ENCODE data around the gene GAS2L2.
"Not testable (repeated sequence)": the region's sequence is repeated elsewhere in the genome, so short reads cannot be mapped to it uniquely, and the experiment has no call there.

GAS2L2 gene

GRCh38 chr17:35726127-35726952 is 26.7 kb downstream of the GAS2L2 start:
- no peak for DNase-seq

DNA sequence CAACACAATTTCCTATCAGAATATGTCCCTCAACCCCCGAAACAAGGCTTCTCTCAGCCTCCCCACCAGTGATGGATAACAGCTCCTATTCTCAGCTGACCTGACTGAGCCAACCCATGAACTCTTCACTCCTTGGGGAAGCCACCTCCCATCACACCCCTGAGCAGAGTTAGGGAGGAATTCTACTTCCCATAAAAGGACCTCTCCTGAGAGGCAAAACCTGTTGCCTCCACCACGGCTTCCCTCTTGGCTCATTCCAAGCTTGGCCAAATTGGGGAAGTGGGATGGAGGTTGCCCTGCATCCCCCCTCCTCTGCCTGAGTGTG is 27.3 kb downstream of the GAS2L2 start:
- no peak for DNase-seq

DNA sequence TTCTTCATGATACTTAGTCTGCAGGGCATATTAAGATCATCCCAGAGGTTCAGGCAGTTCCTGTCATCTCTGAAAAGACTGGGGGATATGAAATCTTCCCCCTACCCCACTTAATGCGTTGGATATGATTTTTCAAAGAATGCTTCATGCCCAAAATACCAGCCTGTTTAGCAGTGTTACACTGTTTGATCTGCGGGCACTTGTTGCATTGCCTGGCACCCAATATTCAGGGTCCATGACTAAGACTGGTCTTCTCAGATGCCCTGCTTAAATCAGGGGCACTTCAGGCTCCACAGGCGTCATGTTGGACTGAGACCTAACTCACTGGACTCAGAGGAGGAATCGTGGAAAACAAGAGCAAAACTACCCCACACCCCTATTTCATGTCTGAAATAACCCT is 28.0 kb downstream of the GAS2L2 start:
- no peak for DNase-seq

GRCh38 chr17:35723735-35724134 is 29.3 kb downstream of the GAS2L2 start:
- no peak for DNase-seq

DNA sequence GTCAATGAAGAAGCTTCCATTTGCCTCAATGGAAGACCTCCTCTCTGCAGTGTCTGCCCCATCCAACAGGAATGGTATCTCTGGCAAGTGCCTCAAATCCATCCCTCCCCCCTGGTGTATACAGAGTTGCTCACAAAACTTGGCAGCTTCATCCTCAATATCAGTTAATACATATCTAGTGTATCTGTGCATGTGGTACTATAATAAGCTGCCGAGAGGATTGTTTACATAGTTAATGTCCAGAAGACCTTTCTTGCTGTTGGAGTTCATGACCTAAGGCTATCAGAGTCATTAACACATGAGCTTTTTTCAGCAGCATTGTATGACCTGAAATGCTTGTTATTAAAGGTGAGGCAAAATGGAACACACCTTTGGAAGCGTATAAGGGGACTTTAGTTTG is 35.6 kb downstream of the GAS2L2 start:
- DNase-seq = no peak

DNA sequence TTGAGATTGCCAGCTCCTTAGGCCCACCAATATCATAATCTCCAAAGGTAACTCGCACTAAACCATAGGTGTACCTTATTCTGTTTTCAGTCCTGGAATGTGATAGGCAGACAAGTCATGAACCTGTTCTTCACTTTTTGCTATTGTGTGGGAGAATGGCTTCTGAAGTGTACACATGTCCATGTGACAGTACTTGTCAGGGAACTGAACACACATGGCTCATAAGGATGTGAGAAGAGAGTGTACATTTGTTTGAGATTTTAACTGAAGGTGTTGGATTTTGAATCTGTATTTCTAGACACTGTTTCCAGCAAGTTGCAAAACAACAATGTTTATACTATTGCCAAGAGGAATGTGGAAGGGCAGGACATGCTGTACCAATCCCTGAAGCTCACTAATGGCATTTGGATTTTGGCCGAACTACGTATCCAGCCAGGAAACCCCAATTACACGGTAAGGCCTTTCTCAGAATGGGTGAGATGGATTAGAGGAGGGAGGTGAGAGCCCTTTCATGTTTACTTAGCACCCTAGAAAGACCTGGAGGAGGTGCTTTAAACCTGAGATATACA is 36.1 kb downstream of the GAS2L2 start:
- no peak for DNase-seq

GRCh38 chr17:35716173-35716572 is 36.9 kb downstream of the GAS2L2 start:
- DNase-seq = no peak

- DNase-seq = no peak
Measured at GRCh38 chr17:35715416-35715815, 37.6 kb downstream of the GAS2L2 start.

- DNase-seq = no peak
Measured at GRCh38 chr17:35714988-35715387, 38.1 kb downstream of the GAS2L2 start.

DNA sequence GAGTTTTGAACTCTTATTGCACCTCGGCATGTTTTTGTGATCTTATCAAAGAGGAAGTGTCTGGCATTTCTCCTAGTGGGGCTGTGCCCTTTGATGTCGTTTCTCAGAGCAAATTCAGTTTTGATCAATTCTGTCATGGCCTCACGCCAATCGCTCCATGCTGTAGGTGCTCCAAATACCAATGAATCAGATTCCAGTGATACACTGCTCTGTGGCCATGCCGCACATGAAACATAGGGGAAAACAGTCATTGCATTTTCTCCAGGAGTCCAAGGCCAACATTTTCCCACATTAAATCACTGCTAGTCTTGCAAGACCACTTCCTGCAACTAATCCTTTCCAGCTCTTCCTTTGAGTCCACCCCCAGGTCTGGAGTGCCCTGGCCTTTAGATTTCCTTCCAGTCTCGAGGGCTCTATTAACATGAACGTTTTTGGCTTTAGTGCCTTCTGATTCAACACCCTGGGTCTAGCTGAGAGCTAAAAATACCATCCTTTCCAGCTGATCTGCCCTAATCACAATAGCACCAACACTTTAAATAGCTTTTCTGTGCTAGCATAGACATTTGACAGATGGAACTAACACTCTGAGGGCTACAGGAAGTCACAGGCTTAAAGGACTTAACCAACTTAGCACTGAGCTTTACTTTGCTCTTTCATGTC is 39.8 kb downstream of the GAS2L2 start:
- DNase-seq = no peak

- DNase-seq = no peak
Measured at GRCh38 chr17:35710950-35711349, 42.1 kb downstream of the GAS2L2 start.

DNA sequence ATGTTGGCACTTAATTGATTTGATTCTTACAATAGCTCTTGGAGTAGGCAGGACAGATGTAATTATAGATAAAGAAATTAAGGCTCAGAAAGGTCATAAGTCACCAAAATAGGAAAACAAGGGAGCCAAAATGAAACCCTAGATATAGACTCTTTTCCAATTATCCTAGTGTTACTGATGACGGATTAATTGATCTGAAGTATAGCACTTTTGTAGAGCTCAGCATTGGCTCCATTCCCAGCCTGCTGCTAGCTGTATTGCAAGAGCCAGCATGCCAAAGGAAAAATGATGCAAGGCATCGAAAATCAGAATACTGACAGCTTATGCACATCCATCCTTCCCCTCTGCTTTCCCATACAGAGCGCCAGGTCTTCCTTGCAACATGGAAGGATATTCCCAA is 43.2 kb downstream of the GAS2L2 start:
- DNase-seq = no peak

GRCh38 chr17:35708951-35709350 is 44.1 kb downstream of the GAS2L2 start:
- DNase-seq = no peak

- DNase-seq = no peak
Measured at GRCh38 chr17:35708149-35708548, 44.9 kb downstream of the GAS2L2 start.

DNA sequence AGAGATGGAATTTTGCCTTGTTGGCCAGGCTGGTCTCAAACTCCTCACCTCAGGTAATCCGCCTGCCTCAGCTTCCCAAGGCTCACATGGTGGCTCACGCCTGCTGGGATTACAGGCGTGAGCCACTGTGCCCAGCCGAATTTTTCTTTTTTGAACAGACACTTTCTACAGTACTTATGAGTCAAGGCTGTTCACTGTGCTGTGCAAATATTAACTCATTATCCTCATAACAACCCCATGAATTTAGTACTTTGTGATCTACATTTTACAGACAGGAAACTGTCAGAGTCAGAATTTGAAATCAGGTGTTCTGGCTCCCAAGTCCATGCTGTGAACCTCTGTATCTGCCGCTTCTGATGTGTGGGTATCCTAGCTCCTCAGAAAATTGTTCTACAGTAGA is 47.3 kb downstream of the GAS2L2 start:
- no peak for DNase-seq

DNA sequence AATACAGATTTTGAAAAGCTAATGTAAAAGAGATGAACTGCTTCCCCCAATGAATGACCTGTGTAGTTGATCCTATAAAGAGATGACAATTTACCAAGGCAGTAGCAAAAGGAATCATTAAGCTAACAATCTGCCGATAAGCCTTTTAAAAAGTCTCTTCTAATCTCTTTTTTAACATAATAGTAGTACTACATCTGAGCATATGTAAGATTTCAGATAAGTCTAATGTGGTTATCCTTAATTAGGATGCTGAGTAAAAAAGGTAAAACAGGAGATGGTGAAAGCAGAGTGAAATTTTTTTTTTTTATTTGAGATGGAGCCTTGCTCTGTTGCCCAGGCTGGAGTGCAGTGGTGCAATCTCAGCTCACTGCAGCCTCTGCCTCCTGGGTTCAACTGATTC is 47.8 kb downstream of the GAS2L2 start:
- DNase-seq = no peak

GRCh38 chr17:35703308-35703707 is 49.7 kb downstream of the GAS2L2 start:
- DNase-seq = not testable (repeated sequence)

- no peak for DNase-seq
Measured at GRCh38 chr17:35701491-35701890, 51.5 kb downstream of the GAS2L2 start.

DNA sequence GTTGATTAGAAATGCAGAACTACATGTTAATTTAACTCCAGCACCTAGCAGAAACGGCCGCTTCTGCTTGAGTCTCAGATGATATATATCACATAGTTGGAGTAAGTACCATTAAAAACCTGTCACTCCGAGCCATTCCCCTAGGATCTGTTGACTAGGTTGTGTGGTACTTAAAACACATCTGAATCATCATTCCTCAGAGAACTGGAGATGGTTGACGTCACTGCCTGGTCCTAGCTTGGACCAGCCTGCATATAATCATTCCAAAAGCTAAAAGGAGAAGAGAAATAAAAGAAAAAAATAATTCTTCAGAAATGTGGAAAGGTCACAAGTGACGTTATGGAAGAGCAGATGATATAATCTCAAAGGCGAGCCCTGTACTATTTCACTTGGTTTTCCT is 52.9 kb downstream of the GAS2L2 start:
- DNase-seq = no peak

DNA sequence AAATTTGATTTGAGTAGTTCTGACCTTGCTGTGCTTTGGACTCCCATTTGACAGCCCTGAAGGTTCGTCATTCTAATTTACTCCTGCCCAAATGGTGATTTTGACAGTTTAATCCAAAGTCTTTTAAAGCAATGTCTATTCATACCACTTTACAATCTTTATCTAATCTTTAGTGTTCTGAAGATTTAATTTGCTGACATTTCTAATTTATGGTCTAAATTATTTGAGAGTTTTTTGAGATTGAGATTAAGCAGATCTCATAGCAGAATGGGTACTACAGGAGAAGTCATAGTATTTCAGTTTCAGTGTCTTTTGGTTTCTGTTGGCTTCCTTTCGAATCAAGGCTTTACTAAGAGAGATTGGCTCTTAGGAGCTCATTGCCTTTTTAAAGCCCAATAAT is 54.2 kb downstream of the GAS2L2 start:
- DNase-seq = no peak

DNA sequence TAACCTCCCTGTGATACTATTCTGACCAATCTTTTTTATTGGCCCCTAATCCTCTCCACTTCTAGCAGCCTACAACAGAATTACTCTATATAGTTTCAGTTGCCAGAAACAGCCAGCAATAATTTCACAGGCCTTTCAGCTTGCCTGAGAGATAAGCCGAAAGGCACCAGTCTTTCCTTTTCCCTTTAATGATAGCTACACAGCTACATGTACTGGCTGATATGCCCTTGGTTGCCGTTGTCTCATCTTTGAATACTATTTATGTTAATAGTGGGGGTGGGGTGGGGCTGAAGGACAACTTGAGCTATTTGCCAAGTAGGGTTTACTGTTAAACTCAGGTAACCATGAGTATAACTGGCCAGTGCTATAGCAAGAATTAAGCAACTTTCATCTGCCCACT is 57.4 kb downstream of the GAS2L2 start:
- DNase-seq = no peak

DNA sequence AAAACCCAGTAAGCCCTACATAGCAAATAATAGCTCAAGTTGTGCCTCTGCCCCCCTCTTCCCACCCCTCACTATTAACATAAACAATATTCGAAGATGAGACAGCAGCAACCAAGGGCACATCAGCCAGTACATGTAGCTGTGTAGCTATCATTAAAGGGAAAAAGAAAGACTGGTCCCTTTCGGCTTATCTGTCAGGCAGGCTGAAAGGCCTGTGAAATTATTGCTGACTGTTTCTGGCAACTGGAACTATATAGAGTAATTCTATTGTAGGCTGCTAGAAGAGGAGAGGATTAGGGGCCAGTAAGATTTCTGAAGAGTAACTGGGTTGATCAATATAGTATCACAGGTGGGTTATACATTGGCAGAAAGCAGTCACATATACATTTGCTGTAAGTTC is 58.1 kb downstream of the GAS2L2 start:
- DNase-seq = no peak

Data from activated CD4-positive, CD25-positive, alpha-beta regulatory T cell treated with anti-CD3 and anti-CD28 coated beads, Interleukin-2, amount 50 U/mL, for 72 hours (primary cell).